ENCODE results near the gene PLD1. TPM values are rescaled to one million over a fixed set of nuclear protein-coding genes. Genes with fewer than 3 reads are reported as not detected.

PLD1 gene
- total and polyA plus RNA-seq, 8 donors = 3.4 to 43.0 (median 11.0) TPM

GRCh38 chr3:171781711-171782127, 28.6 kb downstream of the PLD1 start:
- WGBS, 5 donors = 48 to 55% (median 53%) methylated on average over 4 of the region's 4 CpGs
- H3K27me3 ChIP-seq = no peaks in the 10 kb centered on the region
- no peak overlapping the region for H3K27ac ChIP-seq
- no peaks in the 10 kb centered on the region for H3K36me3 ChIP-seq
- H3K4me1 ChIP-seq = peaks cover 0 to 32% (median 12%) of the 10 kb centered on the region in 4 donors
- no peaks in the 10 kb centered on the region for H3K9me3 ChIP-seq
- TF ChIP-seq POLR2A (IDR thresholded peaks at IDR 0.05) = no peak
- no peak for TF ChIP-seq EP300 (IDR thresholded peaks at IDR 0.05)
- DNase-seq = no peak
- H3K4me3 ChIP-seq = no peak overlapping the region
- intact Hi-C loops (cut with DNase I; ENCODE audit: low total_unique reads) = no loop called here

DNA sequence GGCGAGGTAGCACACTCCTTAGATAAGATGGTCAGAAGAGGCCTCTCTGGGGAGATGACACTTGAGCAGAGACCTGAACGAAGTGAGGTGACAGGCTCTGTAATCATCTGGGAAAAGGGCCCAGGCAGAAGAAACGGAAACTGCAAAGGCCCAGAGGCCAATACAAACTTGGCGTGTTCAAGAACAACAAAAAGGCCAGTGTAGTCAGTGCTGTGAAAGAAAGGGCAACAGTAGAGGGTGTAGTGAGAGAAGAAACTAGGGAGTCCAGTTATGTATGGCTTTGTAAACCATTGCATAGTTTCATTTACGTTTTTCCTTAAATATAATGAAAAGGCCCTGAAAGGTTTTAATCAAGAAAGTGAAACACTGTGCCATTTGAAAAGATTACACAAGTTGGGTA, 31.8 kb downstream of the PLD1 start:
- no peak for TF ChIP-seq POLR2AphosphoS5 (IDR thresholded peaks at IDR 0.05)
- TF ChIP-seq, protein P1, sequence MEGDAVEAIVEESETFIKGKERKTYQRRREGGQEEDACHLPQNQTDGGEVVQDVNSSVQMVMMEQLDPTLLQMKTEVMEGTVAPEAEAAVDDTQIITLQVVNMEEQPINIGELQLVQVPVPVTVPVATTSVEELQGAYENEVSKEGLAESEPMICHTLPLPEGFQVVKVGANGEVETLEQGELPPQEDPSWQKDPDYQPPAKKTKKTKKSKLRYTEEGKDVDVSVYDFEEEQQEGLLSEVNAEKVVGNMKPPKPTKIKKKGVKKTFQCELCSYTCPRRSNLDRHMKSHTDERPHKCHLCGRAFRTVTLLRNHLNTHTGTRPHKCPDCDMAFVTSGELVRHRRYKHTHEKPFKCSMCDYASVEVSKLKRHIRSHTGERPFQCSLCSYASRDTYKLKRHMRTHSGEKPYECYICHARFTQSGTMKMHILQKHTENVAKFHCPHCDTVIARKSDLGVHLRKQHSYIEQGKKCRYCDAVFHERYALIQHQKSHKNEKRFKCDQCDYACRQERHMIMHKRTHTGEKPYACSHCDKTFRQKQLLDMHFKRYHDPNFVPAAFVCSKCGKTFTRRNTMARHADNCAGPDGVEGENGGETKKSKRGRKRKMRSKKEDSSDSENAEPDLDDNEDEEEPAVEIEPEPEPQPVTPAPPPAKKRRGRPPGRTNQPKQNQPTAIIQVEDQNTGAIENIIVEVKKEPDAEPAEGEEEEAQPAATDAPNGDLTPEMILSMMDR (IDR thresholded peaks at IDR 0.05) = no peak
- TF ChIP-seq POLR2A (IDR thresholded peaks at IDR 0.05) = no peak
- no peak for TF ChIP-seq EP300 (IDR thresholded peaks at IDR 0.05)
- Histone ChIP-seq H3K36me3 (no peaks in the 10 kb centered on the region), H3K9me3 (no peaks in the 10 kb centered on the region), H3K4me3 (no peak overlapping the region), H3K27me3 (no peaks in the 10 kb centered on the region), H3K27ac (no peak overlapping the region), H3K4me1 (peaks cover 0 to 41% (median 12%) of the 10 kb centered on the region in 4 donors)
- no peak for DNase-seq
- intact Hi-C loops (cut with DNase I; ENCODE audit: low total_unique reads) = no loop called here
- WGBS, 5 donors = 64 to 82% (median 74%) methylated on average over 5 of the region's 5 CpGs

- H3K4me3 ChIP-seq = no peak overlapping the region
- H3K36me3 ChIP-seq = no peaks in the 10 kb centered on the region
- intact Hi-C loops (cut with DNase I; ENCODE audit: low total_unique reads) = no loop called here
- H3K9me3 ChIP-seq = no peaks in the 10 kb centered on the region
- TF ChIP-seq, protein P1 (IDR thresholded peaks at IDR 0.05) = no peak
- no peak for TF ChIP-seq POLR2A (IDR thresholded peaks at IDR 0.05)
- TF ChIP-seq EP300 (IDR thresholded peaks at IDR 0.05) = no peak
- TF ChIP-seq POLR2AphosphoS5 (IDR thresholded peaks at IDR 0.05) = no peak
- DNase-seq = no peak
- peaks cover 0 to 37% (median 12%) of the 10 kb centered on the region in 4 donors for H3K4me1 ChIP-seq
- WGBS, 5 donors = 35 to 57% (median 47%) methylated on average over 4 of the region's 4 CpGs
- peak overlapping the region in 2 of 5 donors; percentile 30 to 61 for H3K27ac ChIP-seq
- no peaks in the 10 kb centered on the region for H3K27me3 ChIP-seq
Measured at GRCh38 chr3:171777596-171777995, 32.7 kb downstream of the PLD1 start.

- no peaks in the 10 kb centered on the region for H3K9me3 ChIP-seq
- DNase-seq = no peak
- WGBS, 5 donors = 68 to 79% (median 69%) methylated on average over 7 of the region's 7 CpGs
- H3K4me3 ChIP-seq = no peak overlapping the region
- H3K27me3 ChIP-seq = no peaks in the 10 kb centered on the region
- intact Hi-C loops (cut with DNase I; ENCODE audit: low total_unique reads) = no loop called here
- H3K27ac ChIP-seq = peak overlapping the region in 2 of 5 donors; percentile 30 to 61
- H3K4me1 ChIP-seq = peaks cover 3 to 37% (median 15%) of the 10 kb centered on the region in 4 donors
- TF ChIP-seq POLR2A (IDR thresholded peaks at IDR 0.05) (no peak), EP300 (IDR thresholded peaks at IDR 0.05) (no peak), POLR2AphosphoS5 (IDR thresholded peaks at IDR 0.05) (no peak)
- H3K36me3 ChIP-seq = no peaks in the 10 kb centered on the region
Measured at GRCh38 chr3:171776839-171777583, 33.3 kb downstream of the PLD1 start.

DNA sequence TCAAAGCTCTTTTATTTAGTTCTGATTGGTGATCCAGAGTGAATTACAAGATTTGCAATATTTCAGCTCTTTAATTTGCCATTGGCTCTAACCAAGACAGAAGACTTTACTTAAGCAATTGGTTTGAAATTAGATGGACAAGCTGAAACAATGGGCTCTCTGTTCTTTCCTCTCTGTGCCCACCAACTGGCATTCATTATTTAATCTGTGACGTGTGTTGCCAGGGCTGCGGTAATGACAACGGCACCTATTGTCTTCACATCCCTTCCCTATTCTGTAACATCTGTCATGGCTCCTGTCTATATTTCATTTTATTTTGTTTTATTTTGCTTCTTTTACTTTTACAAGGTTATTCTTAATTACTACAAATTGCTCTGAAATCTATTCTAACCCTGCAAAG, 33.9 kb downstream of the PLD1 start:
- H3K27ac ChIP-seq = no peak overlapping the region
- intact Hi-C loops (cut with DNase I; ENCODE audit: low total_unique reads) = no loop called here
- DNase-seq = peak in 1 of 2 donors; percentile 62
- no peak overlapping the region for H3K4me3 ChIP-seq
- TF ChIP-seq POLR2AphosphoS5 (IDR thresholded peaks at IDR 0.05) (no peak), POLR2A (IDR thresholded peaks at IDR 0.05) (no peak)
- TF ChIP-seq, protein P1 (IDR thresholded peaks at IDR 0.05) = no peak
- H3K9me3 ChIP-seq = no peaks in the 10 kb centered on the region
- WGBS, 5 donors = 47 to 65% (median 55%) methylated on average over 3 of the region's 3 CpGs
- peaks cover 3 to 39% (median 18%) of the 10 kb centered on the region in 4 donors for H3K4me1 ChIP-seq
- no peaks in the 10 kb centered on the region for H3K27me3 ChIP-seq
- H3K36me3 ChIP-seq = no peaks in the 10 kb centered on the region
